HG03457 (cell line): ENCODE results near the gene SYNPR.

Experiments
- ATAC-seq: cut with Tn5 transposase; IDR thresholded peaks from one replicate; pipeline ENCODE4 v1.9.1; 2021; ENCODE audit warnings: moderate number of reproducible peaks; ENCODE audit not compliant: unreplicated experiment

SYNPR gene

GRCh38 chr3:63370094-63370493 lies 92.0 kb downstream of the SYNPR start:
- ATAC-seq, result no peak

- ATAC-seq, result no peak
Observed at GRCh38 chr3:63383040-63383439, 104.9 kb downstream of the SYNPR start.

- ATAC-seq, result no peak
Observed at GRCh38 chr3:63384382-63384781, 106.3 kb downstream of the SYNPR start.

GRCh38 chr3:63385629-63386028 lies 107.5 kb downstream of the SYNPR start:
- no peak for ATAC-seq

GRCh38 chr3:63386568-63386967 lies 108.5 kb downstream of the SYNPR start:
- ATAC-seq, result no peak

- no peak for ATAC-seq
Observed at GRCh38 chr3:63387568-63387967, 109.5 kb downstream of the SYNPR start.

GRCh38 chr3:63390710-63391230 lies 112.7 kb downstream of the SYNPR start:
- no peak for ATAC-seq

- no peak for ATAC-seq
Observed at GRCh38 chr3:63395960-63396359, 117.9 kb downstream of the SYNPR start.

GRCh38 chr3:63400246-63400860 lies 122.2 kb downstream of the SYNPR start:
- ATAC-seq, result no peak

GRCh38 chr3:63405882-63406281 lies 127.8 kb downstream of the SYNPR start:
- ATAC-seq, result no peak

- no peak for ATAC-seq
Observed at GRCh38 chr3:63413523-63413922, 135.4 kb downstream of the SYNPR start.

- no peak for ATAC-seq
Observed at GRCh38 chr3:63414607-63415006, 136.5 kb downstream of the SYNPR start.

GRCh38 chr3:63429905-63430304 lies 151.8 kb downstream of the SYNPR start:
- no peak for ATAC-seq

- no peak for ATAC-seq
Observed at GRCh38 chr3:63430875-63431274, 152.8 kb downstream of the SYNPR start.

GRCh38 chr3:63437858-63438257 lies 159.8 kb downstream of the SYNPR start:
- no peak for ATAC-seq

GRCh38 chr3:63438826-63439371 lies 160.8 kb downstream of the SYNPR start:
- no peak for ATAC-seq

GRCh38 chr3:63441262-63441661 lies 163.2 kb downstream of the SYNPR start:
- ATAC-seq, result no peak

GRCh38 chr3:63442918-63443317 lies 164.8 kb downstream of the SYNPR start:
- no peak for ATAC-seq

- no peak for ATAC-seq
Observed at GRCh38 chr3:63450023-63450422, 171.9 kb downstream of the SYNPR start.

- ATAC-seq, result no peak
Observed at GRCh38 chr3:63450634-63451363, 172.7 kb downstream of the SYNPR start.

- ATAC-seq, result no peak
Observed at GRCh38 chr3:63456901-63457300, 178.8 kb downstream of the SYNPR start.

GRCh38 chr3:63458405-63458804 lies 180.3 kb downstream of the SYNPR start:
- no peak for ATAC-seq
